ENCODE data around the gene SPATA24. TPM values are rescaled to one million over a fixed set of nuclear protein-coding genes. Genes with fewer than 3 reads are reported as not detected.
"Not testable (repeated sequence)": the region's sequence is repeated elsewhere in the genome, so short reads cannot be mapped to it uniquely, and the experiment has no call there.

Gene SPATA24
- total RNA-seq, 2 experiments from 2014 or later, result 2.4 to 2.9 TPM

DNA sequence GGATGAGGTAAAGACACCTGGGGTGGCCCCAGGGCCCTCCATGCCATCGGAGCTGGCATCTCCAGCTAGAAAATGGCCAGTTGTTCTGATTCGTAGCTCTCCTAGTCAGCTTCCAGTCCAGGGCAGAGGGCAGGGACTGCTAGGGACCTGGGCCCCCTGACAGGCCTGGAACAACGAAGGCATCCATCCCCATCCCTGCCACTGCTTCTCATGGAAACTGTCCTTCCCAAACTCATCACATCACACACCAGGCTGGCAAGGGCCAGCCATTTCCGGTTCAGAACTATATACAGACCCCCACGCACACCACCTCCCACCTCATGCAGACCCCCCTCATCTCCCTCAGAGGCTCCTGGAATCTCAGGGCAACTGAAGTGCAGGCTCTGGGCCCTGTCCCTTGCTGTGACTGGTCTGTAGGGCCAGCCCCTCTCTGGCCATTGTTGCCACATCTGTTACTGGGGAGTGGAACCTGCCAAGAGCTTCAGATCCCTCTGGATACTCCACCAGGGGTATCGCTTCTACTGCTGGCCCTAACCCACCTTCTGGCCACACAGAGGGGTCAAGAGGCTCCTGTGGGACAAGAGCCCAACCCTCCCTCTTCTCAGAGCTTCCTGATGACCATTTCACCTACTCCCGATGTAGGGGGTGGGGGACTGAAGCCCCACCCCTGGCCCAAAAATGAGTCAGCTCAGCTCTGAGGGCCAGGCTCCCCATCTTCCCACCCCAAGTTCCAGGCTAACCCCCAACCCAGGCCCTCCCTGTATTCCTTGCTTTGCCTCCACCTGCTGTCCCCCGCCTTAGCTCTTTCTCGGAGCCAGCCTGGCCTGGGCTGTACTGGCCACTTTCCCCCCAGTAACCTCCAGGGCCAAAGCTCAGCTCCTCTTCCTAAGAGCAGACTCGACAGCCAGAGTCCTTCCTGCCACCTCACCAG is 13.0 kb downstream of the SPATA24 start:
- ChIA-PET POLR2A (interaction anchor here (0.5 to 2.6 kb wide), 13 partner anchors 13 to 242 kb away, joined by 3 to 10 read pairs (median 4); partner anchors contain the start of genes DNAJC18, PAIP2, SPATA24 and STING1), CTCF (interaction anchor here (0.6 to 3.4 kb wide), 5 partner anchors 12 to 193 kb away, joined by 3 to 23 read pairs (median 3); partner anchors contain the start of gene SPATA24)

DNA sequence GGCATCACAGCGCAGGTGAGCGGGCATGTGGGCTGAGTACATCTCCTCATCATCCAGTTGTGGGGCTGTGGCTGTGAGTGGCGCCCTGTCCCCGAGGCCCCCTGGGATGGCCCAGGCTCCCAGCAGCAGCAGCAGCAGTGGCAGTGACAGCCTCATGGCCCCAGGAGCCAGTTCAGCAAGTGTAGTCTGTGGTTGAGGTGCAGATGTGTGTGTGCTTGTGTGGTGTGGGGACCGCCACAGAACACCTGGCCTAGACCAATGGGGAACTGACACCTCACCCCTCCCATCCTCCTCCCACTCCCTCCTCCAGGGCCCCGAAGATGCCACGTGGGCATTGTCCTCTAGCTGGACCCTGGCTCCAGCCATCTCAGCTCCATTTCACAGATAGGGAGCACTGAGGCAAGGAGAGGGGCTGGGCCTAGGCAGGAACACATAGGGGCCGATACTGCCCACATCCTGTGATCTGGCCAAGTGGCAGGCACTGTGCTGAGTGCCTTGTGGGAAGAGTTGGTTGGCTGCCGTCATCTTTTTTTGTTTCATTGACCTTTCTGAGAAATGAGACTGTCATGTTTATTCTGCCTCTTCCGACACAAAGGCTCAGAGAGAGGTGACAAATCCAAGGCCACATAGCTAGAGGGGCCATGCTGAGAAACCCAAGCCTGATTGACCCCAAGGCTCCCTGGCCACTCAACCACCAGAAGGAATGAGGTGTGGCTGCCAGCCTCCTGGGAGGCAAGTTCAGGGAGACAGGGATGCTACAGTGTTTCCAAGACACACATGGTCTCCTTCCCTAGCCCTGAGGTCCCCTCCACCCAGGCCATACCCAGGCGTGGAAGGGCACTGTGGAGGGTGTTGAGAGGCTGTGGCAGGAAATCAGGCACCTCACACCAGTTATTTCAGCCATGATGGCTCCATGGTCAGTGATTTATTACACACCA is 13.9 kb downstream of the SPATA24 start, which contains the start of gene MZB1:
MZB1 (minus strand) TSS at position 213 of the 938 bp plus-strand sequence; CDS start at position 156, 57 bp downstream.
- ChIA-PET CTCF (interaction anchor here (1.0 to 3.4 kb wide), 3 partner anchors 12 to 48 kb away, joined by 3 to 23 read pairs (median 3); partner anchors contain the start of genes PAIP2 and SPATA24), POLR2A (interaction anchor here (0.5 to 1.7 kb wide), 7 partner anchors 16 to 139 kb away, joined by 3 to 10 read pairs (median 4); partner anchors contain the start of gene PAIP2)

GRCh38 chr5:139388198-139388821 is 15.6 kb downstream of the SPATA24 start:
- ChIA-PET POLR2A (interaction anchor here (1.3 kb wide), 1 partner anchor 46 kb away, joined by 10 read pairs; the partner anchor contains the start of gene PAIP2), CTCF (interaction anchor here (0.5 to 0.8 kb wide), 2 partner anchors 13 to 865 kb away, joined by 3 to 4 read pairs; no protein-coding TSS in a partner anchor)

- CTCF ChIA-PET, result interaction anchor here (0.5 to 0.8 kb wide), 2 partner anchors 46 to 864 kb away, joined by 3 read pairs; partner anchors contain the start of gene PAIP2
Measured at GRCh38 chr5:139387611-139388197, 16.2 kb downstream of the SPATA24 start.

GRCh38 chr5:139386956-139387355 is 16.9 kb downstream of the SPATA24 start:
- POLR2A ChIA-PET, result not testable (repeated sequence)
- CTCF ChIA-PET, result interaction anchor here (0.8 to 1.3 kb wide), 2 partner anchors 45 to 46 kb away, joined by 3 read pairs; partner anchors contain the start of gene PAIP2

More at GRCh38 chr5:139387611-139388197, 16.2 kb downstream of the SPATA24 start:
- POLR2A ChIA-PET, result interaction anchor here (1.3 kb wide), 1 partner anchor 46 kb away, joined by 10 read pairs; the partner anchor contains the start of gene PAIP2

- POLR2A ChIA-PET, result no interaction called here
- CTCF ChIA-PET, result interaction anchor here (1.3 kb wide), 1 partner anchor 45 kb away, joined by 3 read pairs; no protein-coding TSS in a partner anchor
Measured at GRCh38 chr5:139386050-139386438, 17.8 kb downstream of the SPATA24 start.

DNA sequence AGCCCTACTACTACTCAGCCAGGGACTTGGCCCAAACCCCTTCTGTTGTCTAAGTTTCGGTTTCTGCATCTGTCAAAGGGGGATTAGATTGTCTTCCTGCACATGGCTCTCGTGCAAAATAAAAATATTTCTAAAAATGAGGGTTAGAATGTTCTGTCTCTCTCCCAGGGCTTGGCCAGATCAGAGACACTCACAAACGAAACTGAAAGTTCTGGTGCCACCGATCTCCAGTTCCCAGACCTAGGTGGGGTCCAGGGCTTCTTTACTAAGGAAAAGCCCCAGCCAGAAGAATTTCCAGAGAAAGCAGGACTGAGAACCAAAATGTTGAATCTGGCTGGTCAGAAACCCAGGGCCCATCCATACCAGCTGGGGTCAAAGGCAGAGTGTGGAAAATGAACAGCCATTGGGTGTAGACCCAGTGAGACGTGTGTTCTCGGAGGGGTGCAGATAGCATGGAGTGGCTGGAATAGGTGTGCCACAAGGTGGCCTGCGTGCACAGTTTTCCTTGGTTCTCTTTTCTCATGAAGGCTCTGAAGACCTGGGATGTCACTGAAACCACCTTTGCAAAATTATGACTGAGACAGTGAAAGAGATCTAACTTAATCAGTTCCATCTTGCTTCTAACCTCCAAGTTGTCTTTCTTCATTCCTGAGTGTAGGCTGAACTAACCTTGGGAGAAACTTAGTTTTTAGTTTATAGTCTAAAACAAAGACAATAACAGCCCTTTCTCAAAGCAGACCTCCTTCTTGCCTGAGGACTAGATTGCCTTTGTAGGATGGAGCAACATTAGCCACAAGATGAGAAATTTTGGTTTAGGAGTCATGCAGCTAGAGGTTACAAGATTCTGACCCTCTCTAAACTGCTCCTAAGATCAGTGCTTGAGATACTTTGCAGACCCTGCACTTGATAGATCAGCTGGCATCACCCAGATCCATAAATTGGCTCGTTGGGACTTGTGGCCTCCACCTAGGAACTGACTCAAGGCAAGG is 18.5 kb downstream of the SPATA24 start:
- ChIA-PET CTCF (no interaction called here), POLR2A (no interaction called here)

DNA sequence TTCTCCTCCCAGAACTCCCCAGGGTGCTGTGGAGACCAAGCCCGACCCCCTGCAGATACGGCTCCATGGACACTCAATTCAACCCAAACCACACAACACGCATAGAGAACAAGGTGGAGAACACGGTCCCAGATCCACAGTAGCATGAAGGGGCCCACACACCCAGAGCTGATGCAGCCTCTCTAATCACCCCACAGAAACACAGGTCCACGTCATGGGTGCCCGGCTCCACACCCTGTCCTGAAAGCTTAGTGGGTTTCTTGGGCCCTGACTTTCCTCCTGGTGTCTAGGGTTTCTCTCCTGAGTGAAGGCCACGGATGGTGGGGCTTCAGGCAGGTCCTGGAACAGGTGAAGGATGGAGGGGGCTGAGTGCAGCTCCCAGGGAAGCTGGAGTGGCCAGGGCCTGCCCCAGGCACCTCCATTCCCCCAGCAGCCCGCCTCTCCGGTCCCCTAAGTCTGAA is 19.3 kb downstream of the SPATA24 start:
- CTCF ChIA-PET, result no interaction called here
- POLR2A ChIA-PET, result no interaction called here

GRCh38 chr5:139383993-139384590 is 19.8 kb downstream of the SPATA24 start:
- ChIA-PET CTCF (no interaction called here), POLR2A (no interaction called here)

- CTCF ChIA-PET, result no interaction called here
- POLR2A ChIA-PET, result no interaction called here
Measured at GRCh38 chr5:139383275-139383992, 20.5 kb downstream of the SPATA24 start, which contains the start of gene SLC23A1. Gene SLC23A1, minus strand, starts transcription at chr5:139383297. Its CDS starts 44 bp downstream, at chr5:139383253.

- ChIA-PET CTCF (no interaction called here), POLR2A (no interaction called here)
Measured at GRCh38 chr5:139382807-139383206, 21.1 kb downstream of the SPATA24 start.

DNA sequence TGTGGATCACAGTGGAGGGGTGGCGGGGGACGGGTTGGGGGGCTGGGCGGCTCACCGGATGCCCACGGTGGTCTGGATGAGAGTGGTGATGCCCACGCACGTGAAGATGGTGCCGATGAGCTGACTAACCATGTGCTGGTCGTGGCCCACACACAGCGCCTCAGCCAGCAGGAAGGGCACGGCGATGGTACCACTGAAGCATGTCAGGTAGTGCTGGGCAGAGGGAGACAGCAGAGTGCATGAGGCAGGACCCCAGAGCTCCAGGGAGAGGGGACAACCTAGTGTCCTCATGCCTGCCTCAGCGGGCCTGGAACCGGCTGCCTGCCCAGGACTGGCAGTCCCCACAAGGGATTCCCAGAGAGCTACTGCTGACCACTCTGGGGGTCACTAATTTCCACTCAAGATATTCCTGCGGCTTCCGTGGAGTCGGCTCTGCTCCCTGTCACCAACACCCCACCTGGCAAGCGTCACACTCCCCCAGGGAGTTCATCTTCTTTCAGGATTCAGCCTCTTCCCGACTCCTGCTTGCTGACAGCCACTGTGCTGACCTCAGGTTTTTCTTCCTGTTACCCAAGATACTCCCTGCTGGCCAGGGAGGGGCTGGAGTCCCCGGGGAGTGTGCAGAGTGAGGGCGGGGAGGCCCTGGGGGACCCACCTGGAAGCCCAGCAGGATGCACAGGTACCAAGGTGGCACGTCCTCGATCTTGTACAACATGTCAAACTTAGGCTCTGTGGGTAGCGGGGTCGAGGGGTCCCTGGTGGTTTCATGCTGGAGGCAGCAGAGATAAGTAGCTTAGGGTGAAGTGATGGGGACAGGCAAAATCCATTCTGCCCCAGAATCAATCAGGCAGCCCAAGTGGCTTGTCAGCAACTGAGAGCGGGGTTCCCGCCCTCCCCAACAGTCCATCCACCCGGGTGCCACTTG is 21.8 kb downstream of the SPATA24 start:
- ChIA-PET CTCF (interaction anchor here (0.6 kb wide), 1 partner anchor 30 kb away, joined by 3 read pairs; no protein-coding TSS in a partner anchor), POLR2A (no interaction called here)

- CTCF ChIA-PET, result interaction anchor here (0.6 to 1.4 kb wide), 2 partner anchors 12 to 22 kb away, joined by 3 to 4 read pairs; no protein-coding TSS in a partner anchor
Measured at GRCh38 chr5:139379626-139380449, 24.1 kb downstream of the SPATA24 start.

DNA sequence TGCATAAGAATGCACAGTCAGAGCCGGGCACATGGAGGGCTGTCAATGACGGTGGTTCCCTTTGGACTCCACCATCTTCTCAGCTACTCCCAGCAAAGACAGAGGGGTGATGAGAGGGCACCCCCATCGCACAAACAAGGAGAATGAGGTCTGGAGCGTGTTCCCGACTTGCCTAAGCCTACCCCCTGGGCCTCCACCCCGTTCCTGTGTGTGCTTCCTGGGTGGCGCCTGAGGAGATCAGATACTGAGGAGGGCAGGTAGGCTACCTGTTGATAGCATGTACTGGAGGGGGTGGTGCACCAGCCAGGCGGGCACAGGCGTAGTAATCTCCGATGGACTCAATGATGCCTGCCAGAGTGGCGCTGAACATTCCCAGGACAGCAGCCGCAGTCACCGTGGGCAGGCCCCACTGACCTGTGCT is 24.9 kb downstream of the SPATA24 start:
- ChIA-PET POLR2A (no interaction called here), CTCF (interaction anchor here (0.9 to 1.4 kb wide), 2 partner anchors 13 to 38 kb away, joined by 3 to 4 read pairs; partner anchors contain the start of gene PAIP2)

More at GRCh38 chr5:139379626-139380449, 24.1 kb downstream of the SPATA24 start:
- POLR2A ChIA-PET, result no interaction called here

All from activated CD8-positive, alpha-beta memory T cell treated with anti-CD3 and anti-CD28 coated beads for 36 hours (primary cell).